GM12878 (cell line): ENCODE measurements around the gene OGA. TPM values are rescaled to one million over a fixed set of nuclear protein-coding genes. Genes with fewer than 3 reads are reported as not detected.

ENCODE experiments used
- ATAC-seq: fragments of 200-7000 bp; cut with Tn5 transposase; 3 replicates; pipeline ENCODE4 v1.9.1; 2020; ENCODE audit warnings: mild to moderate bottlenecking, moderate library complexity
- BruUV-seq: library from RNA; stranded (reverse); fragments of 400-500 nt; replicated peaks from 2 replicates; lab custom pipeline; 2021; lab: Mats Ljungman, UMichigan
- CTCF ChIA-PET: fragments of 300-600 bp; sonication (Branson Sonifier 250); formaldehyde crosslinking; extraction: SDS; loops from one replicate; lab custom pipeline; 2021; ENCODE audit warnings: inconsistent platforms; lab: Yijun Ruan, JAX
- POLR2A ChIA-PET: fragments of 350-600 bp; formaldehyde crosslinking; extraction: SDS; loops from one replicate; lab custom pipeline; 2021; ENCODE audit warnings: inconsistent platforms; lab: Charles Lee
- RAD21 ChIA-PET: fragments of 300-600 bp; sonication (Branson Sonifier 250); formaldehyde crosslinking; loops from one replicate; lab custom pipeline; 2023; ENCODE audit warnings: antibody characterized with exemption; ENCODE audit not compliant: unreplicated experiment; lab: Charles Lee
- SMC1A ChIA-PET: fragments of 300-600 bp; sonication (Branson Sonifier 250); formaldehyde crosslinking; loops from one replicate; lab custom pipeline; 2023; ENCODE audit not compliant: unreplicated experiment, uncharacterized antibody; lab: Charles Lee
- DNase-seq: peaks from one replicate; pipeline ENCODE4 v3.0.0-alpha.2; 2011; ENCODE audit warnings: low read depth, low spot score
- FAIRE-seq: peaks from 3 replicates; lab custom pipeline; 2011; peaks lifted over from hg19 to GRCh38; lab: Jason Lieb, UNC
- H2AFZ ChIP-seq: 2 replicates; pipeline ENCODE4 v1.6.0; 2011; ENCODE audit warnings: low read depth, low read length, control low read depth; ENCODE audit not compliant: control insufficient read depth
- H3K27ac ChIP-seq: 2 replicates; pipeline ENCODE4 v1.5.1; 2011; ENCODE audit warnings: control low read depth; ENCODE audit not compliant: control insufficient read depth, insufficient read depth
- H3K27me3 ChIP-seq, 2 experiments: replicated peaks in 1 of 2; 2 replicates each; pipeline versions ENCODE4 v1.6.0 to v1.6.1; 2011; ENCODE audit warnings: low read length in 1 of 2; ENCODE audit not compliant: control insufficient read depth in 2 of 2, insufficient read depth in 2 of 2
- H3K36me3 ChIP-seq, 2 experiments: 2 replicates each; pipeline ENCODE4 v1.5.1; 2011; ENCODE audit warnings: low read length in 1 of 2; ENCODE audit not compliant: control insufficient read depth in 2 of 2, insufficient read depth in 2 of 2
- H3K4me1 ChIP-seq: 2 replicates; pipeline ENCODE4 v1.6.1; 2011; ENCODE audit warnings: mild to moderate bottlenecking, low read length, moderate library complexity, mixed read lengths; ENCODE audit not compliant: control insufficient read depth, insufficient read depth
- H3K4me2 ChIP-seq: 2 replicates; pipeline ENCODE4 v1.6.0; 2011; ENCODE audit warnings: control low read depth; ENCODE audit not compliant: control insufficient read depth, insufficient read depth
- H3K4me3 ChIP-seq: fragments of 200-600 bp; sonication (generic); 2 replicates; pipeline ENCODE4 v1.5.1; 2016
- H3K79me2 ChIP-seq: 2 replicates; pipeline ENCODE4 v1.6.0; 2011; ENCODE audit warnings: low read length; ENCODE audit not compliant: control insufficient read depth, insufficient read depth
- H3K9ac ChIP-seq: 2 replicates; pipeline ENCODE4 v1.8.0; 2011; ENCODE audit warnings: low read length, control low read depth, mixed read lengths; ENCODE audit not compliant: control insufficient read depth, insufficient read depth
- H3K9me3 ChIP-seq: replicated peaks from 3 replicates; pipeline ENCODE4 v1.5.1; 2011; ENCODE audit warnings: mild to moderate bottlenecking, low read length; ENCODE audit not compliant: control insufficient read depth, insufficient read depth
- H4K20me1 ChIP-seq: 2 replicates; pipeline ENCODE4 v1.6.0; 2011; ENCODE audit not compliant: control insufficient read depth, insufficient read depth
- ASH2L ChIP-seq: fragments of 300-600, 200-600 bp; sonication (generic); IDR thresholded peaks from 2 replicates; pipeline ENCODE4 v1.6.1; 2017; ENCODE audit warnings: low read depth, mild to moderate bottlenecking, borderline replicate concordance
- BHLHE40 ChIP-seq, 2 experiments: fragments of 450-650 bp in 1 of 2; IDR thresholded peaks; 2 replicates each; pipeline ENCODE4 v1.6.1; 2011 to 2017; ENCODE audit warnings: low read depth in 2 of 2, borderline replicate concordance in 1 of 2, improper control_type of control experiment in 1 of 2, low read length in 1 of 2, mild to moderate bottlenecking in 1 of 2
- CBFB ChIP-seq: IDR thresholded peaks from 2 replicates; pipeline ENCODE4 v1.6.1; 2016; ENCODE audit warnings: antibody characterized with exemption, low read depth
- CHD1 ChIP-seq: IDR thresholded peaks from 2 replicates; pipeline ENCODE4 v1.6.1; 2012; ENCODE audit warnings: low read depth, low read length, improper control_type of control experiment
- DPF2 ChIP-seq: fragments of 450-650 bp; IDR thresholded peaks from 2 replicates; pipeline ENCODE4 v1.6.1; 2017; ENCODE audit warnings: mild to moderate bottlenecking
- FOS ChIP-seq: IDR thresholded peaks from 3 replicates; pipeline ENCODE4 v1.6.1; 2011; ENCODE audit warnings: borderline replicate concordance; ENCODE audit not compliant: insufficient read length; ENCODE audit errors: extremely low read depth
- HDGF ChIP-seq: fragments of 450-650 bp; IDR thresholded peaks from 2 replicates; pipeline ENCODE4 v1.6.1; 2016; ENCODE audit warnings: antibody characterized with exemption
- IRF4 ChIP-seq: IDR thresholded peaks from 2 replicates; pipeline ENCODE4 v1.6.1; 2011; ENCODE audit warnings: low read depth, low read length
- JUND ChIP-seq: IDR thresholded peaks from 2 replicates; pipeline ENCODE4 v1.6.1; 2012; ENCODE audit warnings: low read depth, mild to moderate bottlenecking, low read length, improper control_type of control experiment, moderate library complexity
- NFXL1 ChIP-seq: fragments of 450-650 bp; IDR thresholded peaks from 2 replicates; pipeline ENCODE4 v1.6.1; 2017; ENCODE audit warnings: antibody characterized with exemption, mild to moderate bottlenecking, borderline replicate concordance
- POLR2AphosphoS2 ChIP-seq: IDR thresholded peaks from 2 replicates; pipeline ENCODE4 v1.6.1; 2011; ENCODE audit warnings: low read depth, mild to moderate bottlenecking, low read length, improper control_type of control experiment, moderate library complexity
- SIX5 ChIP-seq: IDR thresholded peaks from 2 replicates; pipeline ENCODE4 v1.6.1; 2011; ENCODE audit warnings: mild to moderate bottlenecking, low read depth, low read length, moderate library complexity; ENCODE audit not compliant: severe bottlenecking
- TBL1XR1 ChIP-seq: IDR thresholded peaks from 2 replicates; pipeline ENCODE4 v1.6.1; 2012; ENCODE audit warnings: low read depth, low read length, improper control_type of control experiment
- ZNF622 ChIP-seq: fragments of 450-650 bp; IDR thresholded peaks from 2 replicates; pipeline ENCODE4 v1.6.1; 2017; ENCODE audit warnings: mild to moderate bottlenecking, inconsistent platforms
- WGBS: methylation state at CpG from one replicate; pipeline ENCODE4 v1.1.6; 2016; ENCODE audit warnings: low lambda C conversion rate; ENCODE audit not compliant: insufficient replicate concordance, insufficient coverage; ENCODE audit errors: missing lambda C conversion rate; 5-methylcytosine and 5-hydroxymethylcytosine counted together
- in situ Hi-C: fragments of 300-500 bp; cut with MboI; formaldehyde crosslinking; loops from 9 replicates; pipeline ENCODE4 v1.14.3; 2018; ENCODE audit warnings: mixed read lengths
- intact Hi-C: fragments of 100-400 bp; cut with micrococcal nuclease; formaldehyde crosslinking; loops from one replicate; pipeline ENCODE4 v1.14.2; 2022; ENCODE audit not compliant: unreplicated experiment
- polyA plus RNA-seq, 11 experiments: library from polyadenylated mRNA; depleted of rRNA in 4 of 11; unstranded in 6 of 11; stranded (reverse) in 5 of 11; fragments of >200 nt; fragmentation: Nextera tagmentation in 4 of 11; fragmentation: Illumina TruSeq in 1 of 11; extraction: Ambion mirVana in 4 of 11; extraction: Trizol in 1 of 11; gene quantifications; 1 replicate in 1 of 11; 2 replicates in 10 of 11; pipeline versions ENCODE4 v1.2.1 to v1.2.3, GENCODE V29; 2011 to 2016; ENCODE audit warnings: inconsistent platforms in 2 of 11, missing spikeins in 2 of 11, low read depth in 1 of 11
- total RNA-seq, 4 experiments: library from RNA; depleted of rRNA in 3 of 4; stranded (reverse); fragments of >200 nt in 3 of 4; fragmentation: Illumina TruSeq in 1 of 4; extraction: Trizol in 1 of 4; gene quantifications; 2 replicates each; pipeline versions ENCODE4 v1.2.1 to v1.2.3, GENCODE V29; 2013 to 2021
- TF ChIP-seq, protein P1 (sequence below): fragments of 450-650 bp; IDR thresholded peaks from 2 replicates; pipeline ENCODE4 v1.6.1; 2016; ENCODE audit warnings: mild to moderate bottlenecking
- TF ChIP-seq, protein P2 (sequence below): IDR thresholded peaks from 2 replicates; pipeline ENCODE4 v1.6.1; 2011; ENCODE audit warnings: mild to moderate bottlenecking, low read depth, low read length, moderate library complexity; ENCODE audit not compliant: insufficient replicate concordance
- TF ChIP-seq, protein P3 (sequence below): IDR thresholded peaks from 2 replicates; pipeline ENCODE4 v1.6.1; 2011; ENCODE audit warnings: low read depth, low read length, improper control_type of control experiment, borderline replicate concordance

Gene OGA
- total and polyA plus RNA-seq, 10 of the 15 experiments (the other 5 are each of a cell fraction or from before 2014, with no cell fraction given) = 23.0 to 145 (median 85.2) TPM

GRCh38 chr10:101770331-101771215, 47.7 kb downstream of the OGA start:
- H3K4me3 ChIP-seq = no peak overlapping the region
- no peaks in the 10 kb centered on the region for H3K79me2 ChIP-seq
- ChIA-PET POLR2A (no interaction called here), RAD21 (interaction anchor here (0.6 to 2.5 kb wide), 2 partner anchors 83 to 167 kb away, joined by 4 to 14 read pairs; no protein-coding TSS in a partner anchor), CTCF (interaction anchor here (1.5 kb wide), 1 partner anchor 168 kb away, joined by 4 read pairs; no protein-coding TSS in a partner anchor), SMC1A (interaction anchor here (1.3 kb wide), 1 partner anchor 21 kb away, joined by 4 read pairs; no protein-coding TSS in a partner anchor)
- H3K4me2 ChIP-seq = no peak overlapping the region
- no peaks in the 10 kb centered on the region for H4K20me1 ChIP-seq
- FAIRE-seq = no peak
- H3K36me3 ChIP-seq = no peaks in the 10 kb centered on the region
- H3K9me3 ChIP-seq = no peaks in the 10 kb centered on the region
- no TSS peak for BruUV-seq
- DNase-seq = no peak
- no peak for ATAC-seq
- TF ChIP-seq CBFB (no peak), CHD1 (no peak), ZNF622 (no peak), NFXL1 (no peak), POLR2AphosphoS2 (no peak), FOS (no peak), ASH2L (no peak), BHLHE40 (IDR thresholded peaks at IDR 0.05; ENCODE audit: borderline replicate concordance in 1 of 2, low read depth in 2 of 2, low read length in 1 of 2) (no peak), IRF4 (no peak), SIX5 (no peak), HDGF (no peak), JUND (no peak), TBL1XR1 (no peak), DPF2 (no peak)
- TF ChIP-seq, protein P1, sequence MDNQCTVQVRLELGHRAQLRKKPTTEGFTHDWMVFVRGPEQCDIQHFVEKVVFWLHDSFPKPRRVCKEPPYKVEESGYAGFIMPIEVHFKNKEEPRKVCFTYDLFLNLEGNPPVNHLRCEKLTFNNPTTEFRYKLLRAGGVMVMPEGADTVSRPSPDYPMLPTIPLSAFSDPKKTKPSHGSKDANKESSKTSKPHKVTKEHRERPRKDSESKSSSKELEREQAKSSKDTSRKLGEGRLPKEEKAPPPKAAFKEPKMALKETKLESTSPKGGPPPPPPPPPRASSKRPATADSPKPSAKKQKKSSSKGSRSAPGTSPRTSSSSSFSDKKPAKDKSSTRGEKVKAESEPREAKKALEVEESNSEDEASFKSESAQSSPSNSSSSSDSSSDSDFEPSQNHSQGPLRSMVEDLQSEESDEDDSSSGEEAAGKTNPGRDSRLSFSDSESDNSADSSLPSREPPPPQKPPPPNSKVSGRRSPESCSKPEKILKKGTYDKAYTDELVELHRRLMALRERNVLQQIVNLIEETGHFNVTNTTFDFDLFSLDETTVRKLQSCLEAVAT = no peak
- TF ChIP-seq, protein P2, sequence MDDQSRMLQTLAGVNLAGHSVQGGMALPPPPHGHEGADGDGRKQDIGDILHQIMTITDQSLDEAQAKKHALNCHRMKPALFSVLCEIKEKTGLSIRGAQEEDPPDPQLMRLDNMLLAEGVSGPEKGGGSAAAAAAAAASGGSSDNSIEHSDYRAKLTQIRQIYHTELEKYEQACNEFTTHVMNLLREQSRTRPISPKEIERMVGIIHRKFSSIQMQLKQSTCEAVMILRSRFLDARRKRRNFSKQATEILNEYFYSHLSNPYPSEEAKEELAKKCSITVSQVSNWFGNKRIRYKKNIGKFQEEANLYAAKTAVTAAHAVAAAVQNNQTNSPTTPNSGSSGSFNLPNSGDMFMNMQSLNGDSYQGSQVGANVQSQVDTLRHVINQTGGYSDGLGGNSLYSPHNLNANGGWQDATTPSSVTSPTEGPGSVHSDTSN = no peak
- TF ChIP-seq, protein P3, sequence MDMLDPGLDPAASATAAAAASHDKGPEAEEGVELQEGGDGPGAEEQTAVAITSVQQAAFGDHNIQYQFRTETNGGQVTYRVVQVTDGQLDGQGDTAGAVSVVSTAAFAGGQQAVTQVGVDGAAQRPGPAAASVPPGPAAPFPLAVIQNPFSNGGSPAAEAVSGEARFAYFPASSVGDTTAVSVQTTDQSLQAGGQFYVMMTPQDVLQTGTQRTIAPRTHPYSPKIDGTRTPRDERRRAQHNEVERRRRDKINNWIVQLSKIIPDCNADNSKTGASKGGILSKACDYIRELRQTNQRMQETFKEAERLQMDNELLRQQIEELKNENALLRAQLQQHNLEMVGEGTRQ = no peak
- H3K9ac ChIP-seq = no peak overlapping the region
- intact Hi-C loops = no loop called here
- peaks cover 6% of the 10 kb centered on the region for H3K4me1 ChIP-seq
- H3K27me3 ChIP-seq = peaks cover 11 to 20% of the 10 kb centered on the region in 2 experiments; a peak in 3 of 4 replicates
- H2AFZ ChIP-seq = no peak overlapping the region
- in situ Hi-C loops = no loop called here
- H3K27ac ChIP-seq = no peak overlapping the region
- WGBS = 64% methylated on average over 38 of the region's 41 CpGs
